Loucy (cell line): ENCODE results near the gene SMO.

Experiments used
- H2AFZ ChIP-seq: fragments of 200-600 bp; sonication (generic); 2 replicates; pipeline ENCODE4 v1.6.0; 2016; ENCODE audit warnings: antibody characterized with exemption, mild to moderate bottlenecking, low read length, moderate library complexity
- H3F3A ChIP-seq: fragments of 200-600 bp; 2 replicates; pipeline ENCODE4 v1.6.0; 2016; ENCODE audit warnings: antibody characterized with exemption, low read depth, mild to moderate bottlenecking
- H3K27me3 ChIP-seq: fragments of 200-600 bp; sonication (generic); 2 replicates; pipeline ENCODE4 v1.6.1; 2014; ENCODE audit warnings: low read length, mild to moderate bottlenecking; ENCODE audit not compliant: insufficient read depth, poor library complexity, severe bottlenecking
- H3K36me3 ChIP-seq: fragments of 200-600 bp; sonication (generic); 2 replicates; pipeline ENCODE4 v1.6.1; 2016; ENCODE audit warnings: low read length; ENCODE audit not compliant: insufficient read depth
- H3K4me1 ChIP-seq: fragments of 200-600 bp; sonication (generic); 2 replicates; pipeline ENCODE4 v1.5.1; 2014; ENCODE audit warnings: low read length, mild to moderate bottlenecking; ENCODE audit not compliant: insufficient read depth, poor library complexity, severe bottlenecking
- H3K4me2 ChIP-seq: fragments of 200-600 bp; sonication (generic); 2 replicates; pipeline ENCODE4 v1.6.0; 2014; ENCODE audit warnings: antibody characterized with exemption, low read length, low read depth, mild to moderate bottlenecking; ENCODE audit not compliant: poor library complexity, severe bottlenecking
- H3K4me3 ChIP-seq: fragments of 200-600 bp; sonication (generic); 2 replicates; pipeline ENCODE4 v1.5.1; 2014; ENCODE audit warnings: low read length, mild to moderate bottlenecking, mixed read lengths; ENCODE audit not compliant: poor library complexity, severe bottlenecking
- H3K79me2 ChIP-seq: fragments of 200-600 bp; sonication (generic); 2 replicates; pipeline ENCODE4 v1.6.1; 2014; ENCODE audit warnings: low read length; ENCODE audit not compliant: insufficient read depth
- H3K9ac ChIP-seq: fragments of 200-600 bp; sonication (generic); 2 replicates; pipeline ENCODE4 v1.6.0; 2014; ENCODE audit warnings: mild to moderate bottlenecking, low read depth, low read length, moderate library complexity; ENCODE audit not compliant: poor library complexity, severe bottlenecking
- H3K9me2 ChIP-seq: fragments of 200-600 bp; sonication (generic); replicated peaks from 2 replicates; pipeline ENCODE4 v1.6.1; 2016; ENCODE audit warnings: low read depth, low read length, mixed read lengths
- H3K9me3 ChIP-seq: fragments of 200-600 bp; sonication (generic); 2 replicates; pipeline ENCODE4 v1.6.1; 2014; ENCODE audit warnings: mild to moderate bottlenecking, antibody characterized with exemption, low read length, low read depth; ENCODE audit not compliant: insufficient read depth
- H4K20me1 ChIP-seq: fragments of 200-600 bp; sonication (generic); 2 replicates; pipeline ENCODE4 v1.6.0; 2014; ENCODE audit warnings: antibody characterized with exemption, low read length, mild to moderate bottlenecking; ENCODE audit not compliant: insufficient read depth, poor library complexity, severe bottlenecking
- CTCF ChIP-seq: fragments of 200-600 bp; sonication (generic); conservative IDR thresholded peaks from 2 replicates; pipeline ENCODE4 v1.5.1; 2014; ENCODE audit warnings: mild to moderate bottlenecking, antibody characterized with exemption, low read length
- EZH2phosphoT487 ChIP-seq: fragments of 200-600 bp; IDR thresholded peaks from 2 replicates; pipeline ENCODE4 v1.6.1; 2018; ENCODE audit warnings: antibody characterized with exemption, mild to moderate bottlenecking, moderate library complexity, borderline replicate concordance

The SMO gene

GRCh38 chr7:129209067-129209926 is 20.9 kb downstream of the SMO start:
- no peak overlapping the region for H3K4me2 ChIP-seq
- H3K9ac ChIP-seq = no peak overlapping the region
- H3K79me2 ChIP-seq = no peaks in the 10 kb centered on the region
- H4K20me1 ChIP-seq = no peaks in the 10 kb centered on the region
- H3K27me3 ChIP-seq = no peaks in the 10 kb centered on the region
- TF ChIP-seq CTCF = no peak
- TF ChIP-seq EZH2phosphoT487 = no peak
- H3K9me2 ChIP-seq = no peaks in the 10 kb centered on the region
- peaks cover 18% of the 10 kb centered on the region; the same call in 1 of the 2 replicates for H3K36me3 ChIP-seq
- no peaks in the 10 kb centered on the region for H3K9me3 ChIP-seq
- no peaks in the 10 kb centered on the region for H3F3A ChIP-seq
- no peak overlapping the region for H3K4me3 ChIP-seq
- no peak overlapping the region for H2AFZ ChIP-seq
- H3K4me1 ChIP-seq = no peaks in the 10 kb centered on the region

GRCh38 chr7:129210256-129210988 is 22.0 kb downstream of the SMO start:
- no peaks in the 10 kb centered on the region for H3K9me3 ChIP-seq
- no peaks in the 10 kb centered on the region for H4K20me1 ChIP-seq
- no peaks in the 10 kb centered on the region for H3K27me3 ChIP-seq
- H3K4me1 ChIP-seq = no peaks in the 10 kb centered on the region
- no peaks in the 10 kb centered on the region for H3F3A ChIP-seq
- no peaks in the 10 kb centered on the region for H3K79me2 ChIP-seq
- peaks cover 17% of the 10 kb centered on the region; the same call in 1 of the 2 replicates for H3K36me3 ChIP-seq
- no peak for TF ChIP-seq EZH2phosphoT487
- TF ChIP-seq CTCF = peak; percentile 83
- H2AFZ ChIP-seq = no peak overlapping the region
- no peak overlapping the region for H3K4me2 ChIP-seq
- H3K4me3 ChIP-seq = no peak overlapping the region
- no peaks in the 10 kb centered on the region for H3K9me2 ChIP-seq
- H3K9ac ChIP-seq = no peak overlapping the region

- no peaks in the 10 kb centered on the region for H3K27me3 ChIP-seq
- H3K79me2 ChIP-seq = no peaks in the 10 kb centered on the region
- no peak overlapping the region for H3K4me2 ChIP-seq
- no peaks in the 10 kb centered on the region for H3F3A ChIP-seq
- H2AFZ ChIP-seq = no peak overlapping the region
- H3K9ac ChIP-seq = no peak overlapping the region
- TF ChIP-seq CTCF (no peak), EZH2phosphoT487 (no peak)
- H3K4me1 ChIP-seq = no peaks in the 10 kb centered on the region
- no peak overlapping the region for H3K4me3 ChIP-seq
- no peaks in the 10 kb centered on the region for H3K9me2 ChIP-seq
- H4K20me1 ChIP-seq = no peaks in the 10 kb centered on the region
- peaks cover 11% of the 10 kb centered on the region; the same call in 1 of the 2 replicates for H3K36me3 ChIP-seq
- H3K9me3 ChIP-seq = no peaks in the 10 kb centered on the region
Observed at GRCh38 chr7:129210989-129211312, 22.5 kb downstream of the SMO start.
